SK-MEL-5 (cell line): Measurements from ENCODE around the gene SLC26A3. TPM values are rescaled to one million over a fixed set of nuclear protein-coding genes. Genes with fewer than 3 reads are reported as not detected.

Experiments used
- DNase-seq: peaks from one replicate; pipeline ENCODE4 v3.0.0-alpha.2; 2016; ENCODE audit warnings: low read depth, low spot score
- in situ Hi-C: cut with HindIII; loops from 2 replicates; pipeline ENCODE4 v1.10.0; 2016; ENCODE audit warnings: low sequenced_read_pairs, high pct_unique_total_duplicates, low pct_unique_long_range_greater_than_20kb
- total RNA-seq: library from RNA; depleted of rRNA; stranded (reverse); fragments of >200 nt; shearing (Covaris generic); gene quantifications from 2 replicates; pipeline ENCODE4 v1.2.3, GENCODE V29; 2014

Gene SLC26A3
- total RNA-seq, 1 experiment from 2014 or later, result not detected

DNA sequence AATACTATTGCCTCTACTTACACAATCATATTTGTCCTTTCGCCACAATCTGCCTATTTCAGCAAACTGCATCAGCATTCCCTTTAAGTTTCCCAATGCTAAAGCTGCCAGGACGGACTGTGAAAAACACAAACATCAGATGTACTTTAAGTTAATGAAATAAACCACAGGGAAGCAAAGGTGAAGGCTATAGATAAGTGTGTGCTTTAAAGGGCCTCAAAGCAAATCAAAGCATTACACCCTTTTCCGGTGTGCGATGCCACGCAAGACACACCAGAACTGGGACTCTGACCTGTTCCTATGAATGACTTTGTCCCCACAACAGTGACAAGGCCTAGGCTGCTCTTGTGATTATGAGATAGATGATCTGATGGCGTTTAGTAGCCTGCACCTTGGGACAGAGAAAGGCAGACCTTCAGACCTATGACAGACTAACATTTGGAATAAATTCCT is 23.4 kb downstream of the SLC26A3 start:
- DNase-seq, result no peak
- in situ Hi-C loops, result no loop called here

DNA sequence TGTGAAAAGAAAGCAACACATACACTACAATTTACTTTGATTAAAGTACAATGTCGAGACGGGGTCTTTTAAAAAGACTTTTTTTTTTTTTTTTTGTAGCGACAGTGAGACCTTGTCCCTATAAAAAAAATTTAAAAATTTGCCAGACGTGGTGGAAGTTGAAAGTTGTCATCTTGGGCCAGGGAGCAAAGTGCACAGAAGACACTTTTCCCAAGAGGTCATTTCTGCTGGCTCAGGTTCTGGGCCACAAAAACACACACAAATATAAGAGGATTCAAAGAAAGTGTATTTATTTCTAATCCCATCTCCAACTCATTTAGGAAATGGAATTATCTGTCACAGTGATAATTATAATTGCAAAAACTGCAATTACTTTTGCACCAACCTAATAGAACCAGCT is 24.7 kb downstream of the SLC26A3 start:
- in situ Hi-C loops, result no loop called here
- DNase-seq, result no peak

- in situ Hi-C loops, result no loop called here
- no peak for DNase-seq
These were observed 25.3 kb downstream of the SLC26A3 start for GRCh38 chr7:107777702-107778101.

DNA sequence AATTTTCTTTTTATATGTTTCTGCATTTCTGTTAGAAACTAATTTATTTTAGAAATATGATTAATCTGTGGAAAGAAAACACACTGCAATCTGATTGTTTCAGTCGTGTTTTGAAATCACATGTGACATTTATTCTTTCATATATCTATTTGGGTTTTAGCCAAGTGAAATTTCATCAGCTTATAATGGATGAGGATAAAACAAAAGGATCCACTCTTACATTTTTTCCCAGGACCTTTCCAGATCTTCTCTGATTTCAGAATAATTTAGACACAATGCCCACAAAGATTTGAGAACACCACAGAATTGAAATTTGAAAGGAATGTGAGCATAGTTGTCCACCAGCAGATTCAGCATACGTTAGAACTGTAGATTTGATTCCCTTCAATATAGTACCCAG is 30.0 kb downstream of the SLC26A3 start:
- in situ Hi-C loops, result no loop called here
- peak; percentile 65 for DNase-seq

DNA sequence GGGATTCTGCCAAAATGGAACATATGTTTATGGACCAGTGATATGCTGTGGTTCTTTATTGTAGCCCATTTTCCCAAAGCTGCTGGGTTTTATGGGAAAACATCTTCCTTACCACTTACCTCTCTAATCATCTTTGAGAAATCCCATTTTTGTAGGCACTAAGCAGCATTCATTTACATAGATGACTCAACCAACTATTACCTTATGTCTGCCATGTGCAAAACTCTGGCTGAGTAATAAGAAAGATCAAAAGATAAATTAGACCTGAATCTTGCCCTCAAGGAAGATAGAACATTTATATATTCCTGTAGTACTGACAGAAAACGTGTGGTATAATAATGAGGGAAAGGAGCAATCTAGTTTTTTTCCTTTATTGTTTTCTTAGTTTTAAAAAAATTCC is 34.8 kb downstream of the SLC26A3 start:
- in situ Hi-C loops, result no loop called here
- DNase-seq, result no peak

GRCh38 chr7:107767391-107767790 is 35.6 kb downstream of the SLC26A3 start:
- no peak for DNase-seq
- in situ Hi-C loops, result no loop called here

GRCh38 chr7:107758667-107759066 is 44.4 kb downstream of the SLC26A3 start:
- no peak for DNase-seq
- in situ Hi-C loops, result no loop called here

GRCh38 chr7:107754642-107755041 is 48.4 kb downstream of the SLC26A3 start:
- DNase-seq, result peak; percentile 25
- in situ Hi-C loops, result no loop called here

DNA sequence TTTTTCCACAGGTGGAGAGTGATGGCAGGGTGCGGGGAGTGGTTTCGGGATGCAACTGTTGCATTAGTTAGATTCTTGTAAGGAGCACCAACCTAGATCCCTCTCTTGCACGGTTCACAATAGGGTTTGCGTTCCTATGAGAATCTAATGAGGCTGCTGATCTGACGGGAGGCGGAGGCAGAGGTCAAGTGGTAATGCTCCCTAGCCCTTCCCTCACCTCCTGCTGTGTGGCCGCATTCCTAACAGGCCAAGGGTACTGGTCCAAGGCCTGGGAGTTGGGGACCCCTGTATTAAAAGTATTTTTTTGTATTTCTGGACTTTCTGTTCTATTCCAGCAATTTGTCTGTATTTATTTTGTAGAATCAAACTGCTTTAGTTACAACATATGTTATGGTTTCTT is 51.9 kb downstream of the SLC26A3 start:
- DNase-seq, result no peak
- in situ Hi-C loops, result no loop called here

DNA sequence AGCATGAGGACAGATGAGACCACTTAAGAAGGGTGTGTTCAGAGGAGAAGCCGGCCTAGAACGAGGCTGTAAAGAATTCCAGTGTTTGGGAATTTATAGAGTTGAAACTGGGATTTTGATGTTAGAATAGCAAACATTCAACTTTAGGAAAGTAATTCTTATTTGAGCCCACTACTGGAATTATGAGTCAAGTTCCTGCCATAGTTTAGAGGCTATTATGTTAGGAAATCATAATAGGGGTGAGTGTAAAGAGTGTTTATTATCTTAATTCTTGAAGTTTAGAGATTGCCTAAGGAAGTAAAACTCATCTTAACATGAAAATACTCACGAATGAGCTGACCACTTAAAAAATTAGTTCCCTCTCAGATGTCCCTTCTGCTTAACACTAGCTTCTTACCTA is 57.0 kb downstream of the SLC26A3 start:
- in situ Hi-C loops, result no loop called here

GRCh38 chr7:107744345-107744750 is 58.7 kb downstream of the SLC26A3 start:
- in situ Hi-C loops, result no loop called here
- DNase-seq, result no peak

More for the DNA sequence above, 57.0 kb downstream of the SLC26A3 start:
- DNase-seq, result no peak

GRCh38 chr7:107743567-107744344 is 59.3 kb downstream of the SLC26A3 start, which contains the start of gene CBLL1:
TSS of gene CBLL1 (plus strand) at chr7:107744142. CDS start at chr7:107744164, 22 bp downstream.
- in situ Hi-C loops, result no loop called here
- DNase-seq, result peak; percentile 98

GRCh38 chr7:107742678-107743566 is 60.1 kb downstream of the SLC26A3 start:
- in situ Hi-C loops, result no loop called here
- peak; percentile 46 for DNase-seq

DNA sequence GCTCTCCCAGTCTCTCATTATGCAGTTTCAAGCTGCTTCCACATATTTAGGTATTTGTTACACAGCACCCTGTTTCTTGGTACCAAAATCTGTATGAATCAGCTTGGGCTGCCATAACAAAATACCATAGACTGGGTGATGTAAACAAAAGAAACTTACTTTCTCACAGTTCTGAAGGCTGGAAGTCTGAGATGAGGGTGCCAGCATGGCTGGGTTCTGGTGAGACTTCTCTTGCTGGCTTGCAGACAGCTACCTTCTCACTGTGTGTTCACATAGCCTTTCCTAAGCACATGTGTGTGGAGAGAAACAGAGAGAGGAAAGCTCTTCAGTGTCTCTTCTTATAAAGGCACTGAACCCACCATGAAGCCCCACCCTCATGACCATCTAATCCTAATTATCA is 74.7 kb downstream of the SLC26A3 start:
- no peak for DNase-seq
- in situ Hi-C loops, result no loop called here

GRCh38 chr7:107726356-107727130 is 76.5 kb downstream of the SLC26A3 start:
- in situ Hi-C loops, result no loop called here

GRCh38 chr7:107725138-107725740 is 77.8 kb downstream of the SLC26A3 start:
- peak; percentile 83 for DNase-seq
- in situ Hi-C loops, result no loop called here

More at GRCh38 chr7:107726356-107727130, 76.5 kb downstream of the SLC26A3 start:
- DNase-seq, result peak; percentile 77

- in situ Hi-C loops, result loop anchor here (25.0 kb wide), 1 partner anchor 536 kb away; no protein-coding TSS in a partner anchor
- DNase-seq, result no peak
These were observed 79.8 kb downstream of the SLC26A3 start for GRCh38 chr7:107723255-107723654.
